HG03558 (cell line): Measurements from ENCODE around the gene APOL3.
"Not testable (repeated sequence)": the region's sequence is repeated elsewhere in the genome, so short reads cannot be mapped to it uniquely, and the experiment has no call there.

Source experiments
- ATAC-seq: cut with Tn5 transposase; IDR thresholded peaks from one replicate; pipeline ENCODE4 v1.9.1; 2021; ENCODE audit warnings: moderate number of reproducible peaks; ENCODE audit not compliant: unreplicated experiment; ENCODE audit errors: extremely low read depth

Gene APOL3

DNA sequence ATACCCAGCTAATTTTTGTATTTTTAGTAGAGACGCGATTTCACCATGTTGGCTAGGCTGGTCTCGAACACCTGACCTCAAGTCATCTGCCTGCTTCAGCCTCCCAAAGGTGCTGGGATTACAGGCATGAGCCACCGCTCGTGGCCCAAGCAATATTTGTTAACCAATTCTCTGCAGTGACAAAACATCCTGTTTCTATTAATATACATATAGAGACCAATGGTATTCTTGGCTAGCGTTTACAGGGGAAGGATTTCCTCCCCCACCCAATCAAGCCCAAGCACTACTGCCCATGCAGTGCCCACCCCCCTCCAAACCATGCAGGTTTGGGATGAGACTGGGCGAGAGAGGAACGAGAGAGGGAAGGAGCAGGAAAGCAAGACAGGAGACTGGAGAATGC lies 53.1 kb downstream of the APOL3 start:
- ATAC-seq, result no peak

- no peak for ATAC-seq
Observed at GRCh38 chr22:36106910-36107309, 53.6 kb downstream of the APOL3 start.

GRCh38 chr22:36104988-36105387 lies 55.6 kb downstream of the APOL3 start:
- no peak for ATAC-seq

DNA sequence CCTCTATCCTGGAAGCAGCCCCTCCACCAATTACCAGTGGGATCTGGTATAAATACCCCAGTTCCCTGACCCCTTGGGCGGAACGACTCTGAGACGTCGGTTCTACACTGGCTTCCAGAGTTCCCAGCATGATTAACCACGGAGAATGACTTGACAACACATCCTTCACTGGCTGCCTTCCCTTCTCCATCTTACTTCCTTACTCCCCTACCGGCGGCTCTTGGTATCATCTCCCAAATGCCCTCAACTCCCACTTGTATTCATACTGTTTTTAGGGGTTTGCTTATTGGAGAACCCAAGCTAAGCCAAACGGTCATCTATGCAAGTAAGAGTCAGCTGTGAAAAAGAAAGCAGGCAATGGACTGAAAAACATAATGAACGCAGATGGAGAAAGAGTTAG lies 56.1 kb downstream of the APOL3 start:
- no peak for ATAC-seq

DNA sequence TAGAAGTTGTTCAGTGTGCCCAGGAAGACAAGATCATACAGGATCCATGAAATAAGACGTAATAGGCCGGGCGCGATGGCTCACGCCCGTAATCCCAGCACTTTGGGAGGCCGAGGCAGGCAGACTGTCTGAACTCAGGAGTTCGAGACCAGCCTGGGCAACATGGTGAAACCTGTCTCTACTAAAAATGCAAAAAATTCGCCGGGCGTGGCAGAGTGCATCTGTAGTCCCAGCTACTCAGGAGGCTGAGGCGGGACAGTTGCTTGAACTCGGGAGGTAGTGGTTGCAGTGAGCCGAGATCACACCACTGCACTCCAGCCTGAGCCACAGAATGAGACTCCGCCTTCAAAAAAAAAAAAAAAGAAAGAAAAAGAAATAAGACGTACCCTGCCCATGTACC lies 56.7 kb downstream of the APOL3 start:
- ATAC-seq, result no peak

- ATAC-seq, result no peak
Observed at GRCh38 chr22:36102995-36103394, 57.6 kb downstream of the APOL3 start.

GRCh38 chr22:36101756-36102155 lies 58.8 kb downstream of the APOL3 start:
- ATAC-seq, result no peak

- not testable (repeated sequence) for ATAC-seq
Observed at GRCh38 chr22:36100908-36101307, 59.6 kb downstream of the APOL3 start.

DNA sequence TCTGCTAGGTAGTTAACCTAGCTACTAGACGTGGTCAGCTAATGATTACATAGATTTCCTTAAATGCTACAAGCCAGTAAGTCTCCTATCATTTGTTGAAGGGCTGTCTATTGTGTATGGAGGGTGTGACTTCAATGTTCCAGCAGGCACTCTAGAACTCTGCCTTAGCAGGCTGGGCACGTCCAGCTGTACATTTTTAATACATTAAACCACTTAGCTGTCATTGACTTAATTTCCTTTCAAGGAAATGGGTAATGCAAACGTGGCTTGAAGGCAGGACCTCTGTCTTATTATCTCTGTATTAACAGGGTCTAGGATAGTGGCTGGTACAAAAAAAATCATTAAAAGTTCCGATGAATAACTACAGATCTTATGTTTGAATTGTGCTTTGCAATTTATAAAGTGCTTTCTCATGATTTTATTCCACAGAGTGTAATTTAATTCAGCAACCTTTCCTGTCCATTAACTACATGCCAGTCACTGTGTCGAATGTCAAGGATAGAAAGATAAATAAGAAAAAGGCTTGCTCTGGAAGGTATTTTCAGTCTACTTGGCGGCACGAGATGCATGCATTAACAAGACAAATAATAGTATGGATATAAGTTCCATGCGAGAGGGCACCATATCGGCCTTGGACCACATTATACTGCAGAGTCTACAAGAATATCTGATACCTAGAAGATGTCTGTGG lies 60.3 kb downstream of the APOL3 start:
- ATAC-seq, result no peak

DNA sequence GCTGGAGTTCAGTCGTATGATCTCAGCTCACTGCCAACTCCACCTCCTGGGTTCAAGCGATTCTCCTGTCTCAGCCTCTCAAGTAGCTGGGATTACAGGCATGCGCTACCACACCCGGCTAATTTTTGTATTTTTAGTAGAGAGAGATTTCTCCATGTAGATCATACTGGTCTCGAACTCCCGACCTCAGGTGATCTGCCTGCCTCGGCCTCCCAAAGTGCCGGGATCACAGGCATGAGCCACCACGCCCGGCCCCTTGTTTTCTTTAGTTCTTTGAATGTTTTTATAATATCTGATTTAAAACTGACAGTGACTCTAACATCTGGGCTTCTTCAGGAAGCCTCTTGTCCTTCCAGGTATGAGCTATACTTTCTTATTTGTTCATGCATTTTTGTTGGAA lies 61.0 kb downstream of the APOL3 start:
- not testable (repeated sequence) for ATAC-seq

DNA sequence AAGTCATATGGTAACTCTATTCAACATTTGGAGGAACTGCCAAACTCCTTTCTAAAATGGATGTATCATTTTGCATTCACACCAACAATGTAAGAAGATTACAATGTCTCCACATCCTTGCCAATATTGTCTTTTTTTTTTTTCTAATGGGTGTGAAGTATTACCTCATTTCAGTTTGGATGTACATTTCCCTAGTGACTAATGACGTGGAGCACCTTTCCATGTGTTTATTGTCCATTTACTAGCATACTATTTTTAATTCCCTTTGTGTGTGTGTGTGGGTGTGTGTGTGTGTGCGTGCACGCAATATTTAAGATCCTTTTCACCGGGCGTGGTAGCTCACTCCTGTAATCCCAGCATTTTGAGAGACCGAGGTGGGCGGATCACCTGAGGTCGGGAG lies 62.7 kb downstream of the APOL3 start:
- ATAC-seq, result no peak

DNA sequence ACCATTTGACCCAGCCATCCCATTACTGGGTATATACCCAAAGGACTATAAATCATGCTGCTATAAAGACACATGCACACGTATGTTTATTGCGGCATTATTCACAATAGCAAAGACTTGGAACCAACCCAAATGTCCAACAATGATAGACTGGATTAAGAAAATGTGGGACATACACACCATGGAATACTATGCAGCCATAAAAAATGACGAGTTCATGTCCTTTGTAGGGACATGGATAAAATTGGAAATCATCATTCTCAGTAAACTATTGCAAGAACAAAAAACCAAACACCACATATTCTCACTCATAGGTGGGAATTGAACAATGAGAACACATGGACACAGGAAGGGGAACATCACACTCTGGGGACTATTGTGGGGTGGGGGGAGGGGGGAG lies 69.8 kb downstream of the APOL3 start:
- not testable (repeated sequence) for ATAC-seq
